Effector memory CD4-positive, alpha-beta T cell (primary cell): Measurements from ENCODE around the gene IRF2.

Experiments
- DNase-seq, 3 donors: peaks; one replicate each; pipeline ENCODE4 v3.0.0-alpha.2; 2020
- H3K27ac ChIP-seq: 2 replicates; pipeline ENCODE4 v1.7.0; 2013; ENCODE audit warnings: mild to moderate bottlenecking, low read length, moderate library complexity; ENCODE audit not compliant: insufficient read depth, poor library complexity, severe bottlenecking
- H3K27me3 ChIP-seq: replicated peaks from 2 replicates; pipeline ENCODE4 v1.7.0; 2013; ENCODE audit warnings: mild to moderate bottlenecking, low read length; ENCODE audit not compliant: insufficient read depth, control insufficient read depth, poor library complexity, severe bottlenecking
- H3K36me3 ChIP-seq: 2 replicates; pipeline ENCODE4 v1.7.0; 2013; ENCODE audit warnings: mild to moderate bottlenecking, low read length, moderate library complexity; ENCODE audit not compliant: control insufficient read depth, insufficient read depth
- H3K4me1 ChIP-seq: 2 replicates; pipeline ENCODE4 v1.7.0; 2013; ENCODE audit warnings: low read length, mild to moderate bottlenecking; ENCODE audit not compliant: control insufficient read depth, insufficient read depth, poor library complexity, severe bottlenecking
- H3K4me3 ChIP-seq: 2 replicates; pipeline ENCODE4 v1.7.0; 2013; ENCODE audit warnings: low read length, low read depth, mild to moderate bottlenecking; ENCODE audit not compliant: insufficient read depth, poor library complexity, severe bottlenecking
- H3K9me3 ChIP-seq: 2 replicates; pipeline ENCODE4 v1.7.0; 2013; ENCODE audit warnings: mild to moderate bottlenecking, low read length, moderate library complexity; ENCODE audit not compliant: control insufficient read depth

Gene IRF2

GRCh38 chr4:184434021-184434420 is 40.3 kb downstream of the IRF2 start:
- DNase-seq = no peak
- H3K27ac ChIP-seq = no peak overlapping the region
- H3K9me3 ChIP-seq = no peaks in the 10 kb centered on the region
- no peaks in the 10 kb centered on the region for H3K4me1 ChIP-seq
- no peaks in the 10 kb centered on the region for H3K36me3 ChIP-seq
- no peak overlapping the region for H3K4me3 ChIP-seq
- H3K27me3 ChIP-seq = no peaks in the 10 kb centered on the region

GRCh38 chr4:184433258-184433892 is 41.0 kb downstream of the IRF2 start:
- Histone ChIP-seq H3K4me3 (no peak overlapping the region), H3K4me1 (no peaks in the 10 kb centered on the region), H3K27me3 (no peaks in the 10 kb centered on the region), H3K27ac (no peak overlapping the region), H3K9me3 (no peaks in the 10 kb centered on the region), H3K36me3 (peaks cover 4% of the 10 kb centered on the region)
- DNase-seq = no peak

- no peak overlapping the region for H3K4me3 ChIP-seq
- H3K9me3 ChIP-seq = no peaks in the 10 kb centered on the region
- peak overlapping the region; percentile 5 for H3K27ac ChIP-seq
- no peaks in the 10 kb centered on the region for H3K27me3 ChIP-seq
- H3K4me1 ChIP-seq = no peaks in the 10 kb centered on the region
- DNase-seq = no peak
- peaks cover 13% of the 10 kb centered on the region for H3K36me3 ChIP-seq
Observed at GRCh38 chr4:184432127-184432922, 42.0 kb downstream of the IRF2 start.

- Histone ChIP-seq H3K27ac (peak overlapping the region; percentile 15), H3K9me3 (no peaks in the 10 kb centered on the region), H3K4me3 (no peak overlapping the region), H3K4me1 (no peaks in the 10 kb centered on the region), H3K27me3 (no peaks in the 10 kb centered on the region), H3K36me3 (peaks cover 28% of the 10 kb centered on the region)
- DNase-seq = no peak
Observed at GRCh38 chr4:184430163-184430562, 44.2 kb downstream of the IRF2 start.

- no peak for DNase-seq
- Histone ChIP-seq H3K36me3 (peaks cover 28% of the 10 kb centered on the region), H3K27me3 (no peaks in the 10 kb centered on the region), H3K4me1 (no peaks in the 10 kb centered on the region), H3K4me3 (no peak overlapping the region), H3K27ac (peak overlapping the region; percentile 3), H3K9me3 (no peaks in the 10 kb centered on the region)
Observed at GRCh38 chr4:184428787-184429186, 45.6 kb downstream of the IRF2 start.

GRCh38 chr4:184427687-184428086 is 46.7 kb downstream of the IRF2 start:
- Histone ChIP-seq H3K27ac (no peak overlapping the region), H3K4me1 (no peaks in the 10 kb centered on the region), H3K36me3 (peaks cover 28% of the 10 kb centered on the region), H3K4me3 (no peak overlapping the region), H3K9me3 (no peaks in the 10 kb centered on the region), H3K27me3 (no peaks in the 10 kb centered on the region)
- no peak for DNase-seq

- no peak for DNase-seq
- Histone ChIP-seq H3K27me3 (no peaks in the 10 kb centered on the region), H3K4me1 (peaks cover under 1% of the 10 kb centered on the region), H3K4me3 (no peak overlapping the region), H3K27ac (no peak overlapping the region), H3K36me3 (peaks cover 28% of the 10 kb centered on the region), H3K9me3 (no peaks in the 10 kb centered on the region)
Observed at GRCh38 chr4:184427093-184427492, 47.3 kb downstream of the IRF2 start.

GRCh38 chr4:184424993-184425758 is 49.2 kb downstream of the IRF2 start:
- H3K9me3 ChIP-seq = no peaks in the 10 kb centered on the region
- H3K4me1 ChIP-seq = peaks cover 15% of the 10 kb centered on the region
- no peak overlapping the region for H3K27ac ChIP-seq
- no peaks in the 10 kb centered on the region for H3K27me3 ChIP-seq
- DNase-seq = no peak
- H3K4me3 ChIP-seq = no peak overlapping the region
- peaks cover 28% of the 10 kb centered on the region for H3K36me3 ChIP-seq

GRCh38 chr4:184424279-184424678 is 50.1 kb downstream of the IRF2 start:
- Histone ChIP-seq H3K9me3 (no peaks in the 10 kb centered on the region), H3K27me3 (no peaks in the 10 kb centered on the region), H3K4me1 (peaks cover 16% of the 10 kb centered on the region), H3K27ac (no peak overlapping the region), H3K4me3 (no peak overlapping the region), H3K36me3 (peaks cover 28% of the 10 kb centered on the region)
- DNase-seq = no peak
